ENCODE measurements around the gene KMT5C.
"Not testable (repeated sequence)": the region's sequence is repeated elsewhere in the genome, so short reads cannot be mapped to it uniquely, and the experiment has no call there.

KMT5C gene

GRCh38 chr19:55319785-55320184 is 19.9 kb upstream of the KMT5C start:
- peak; percentile 37 to 92 for DNase-seq

GRCh38 chr19:55320844-55321419 is 18.7 kb upstream of the KMT5C start:
- DNase-seq, result no peak

GRCh38 chr19:55321466-55322137 is 18.1 kb upstream of the KMT5C start:
- no peak for DNase-seq

- DNase-seq, result no peak
Measured at GRCh38 chr19:55322204-55322885, 17.3 kb upstream of the KMT5C start.

GRCh38 chr19:55324662-55325061 is 15.0 kb upstream of the KMT5C start:
- no peak for DNase-seq

- no peak for DNase-seq
Measured at GRCh38 chr19:55325172-55325571, 14.5 kb upstream of the KMT5C start, which contains the start of gene TMEM150B. Gene TMEM150B (minus strand): TSS chr19:55325341. CDS start chr19:55321036, 4,305 bp downstream.

- peak in 1 of 2 experiments; percentile 66 for DNase-seq
Measured at GRCh38 chr19:55328774-55329318, 10.8 kb upstream of the KMT5C start.

GRCh38 chr19:55329791-55330190 is 9.9 kb upstream of the KMT5C start:
- DNase-seq, result not testable (repeated sequence)

GRCh38 chr19:55333870-55334269 is 5.8 kb upstream of the KMT5C start:
- no peak for DNase-seq

- no peak for DNase-seq
Measured at GRCh38 chr19:55336101-55336500, 3.6 kb upstream of the KMT5C start.

GRCh38 chr19:55339889-55340783 is 460 bp downstream of the KMT5C start:
- peak in 1 of 2 experiments; percentile 62 for DNase-seq

- DNase-seq, result peak; percentile 32 to 86
Measured at GRCh38 chr19:55340784-55341147, 1.1 kb downstream of the KMT5C start.

- peak; percentile 73 to 95 for DNase-seq
Measured at GRCh38 chr19:55341171-55341588, 1.5 kb downstream of the KMT5C start.

GRCh38 chr19:55341595-55342531 is 2.2 kb downstream of the KMT5C start:
- DNase-seq, result no peak

- DNase-seq, result no peak
Measured at GRCh38 chr19:55344444-55344843, 4.8 kb downstream of the KMT5C start.

GRCh38 chr19:55345101-55345817 is 5.6 kb downstream of the KMT5C start:
- DNase-seq, result no peak

- no peak for DNase-seq
Measured at GRCh38 chr19:55345818-55346724, 6.4 kb downstream of the KMT5C start.

- no peak for DNase-seq
Measured at GRCh38 chr19:55346725-55347441, 7.2 kb downstream of the KMT5C start.

- DNase-seq, result no peak
Measured at GRCh38 chr19:55347442-55348009, 7.8 kb downstream of the KMT5C start.
